ENCODE measurements around the gene MSL1. TPM values are rescaled to one million over a fixed set of nuclear protein-coding genes. Genes with fewer than 3 reads are reported as not detected.

Gene MSL1
- total and polyA plus RNA-seq, 9 of the 15 experiments (the other 6 are each of a cell fraction or from before 2014, with no cell fraction given), result 13.8 to 120 (median 61.9) TPM

GRCh38 chr17:40139566-40140058 is 17.8 kb downstream of the MSL1 start (continued):
- TF ChIP-seq, protein P1, sequence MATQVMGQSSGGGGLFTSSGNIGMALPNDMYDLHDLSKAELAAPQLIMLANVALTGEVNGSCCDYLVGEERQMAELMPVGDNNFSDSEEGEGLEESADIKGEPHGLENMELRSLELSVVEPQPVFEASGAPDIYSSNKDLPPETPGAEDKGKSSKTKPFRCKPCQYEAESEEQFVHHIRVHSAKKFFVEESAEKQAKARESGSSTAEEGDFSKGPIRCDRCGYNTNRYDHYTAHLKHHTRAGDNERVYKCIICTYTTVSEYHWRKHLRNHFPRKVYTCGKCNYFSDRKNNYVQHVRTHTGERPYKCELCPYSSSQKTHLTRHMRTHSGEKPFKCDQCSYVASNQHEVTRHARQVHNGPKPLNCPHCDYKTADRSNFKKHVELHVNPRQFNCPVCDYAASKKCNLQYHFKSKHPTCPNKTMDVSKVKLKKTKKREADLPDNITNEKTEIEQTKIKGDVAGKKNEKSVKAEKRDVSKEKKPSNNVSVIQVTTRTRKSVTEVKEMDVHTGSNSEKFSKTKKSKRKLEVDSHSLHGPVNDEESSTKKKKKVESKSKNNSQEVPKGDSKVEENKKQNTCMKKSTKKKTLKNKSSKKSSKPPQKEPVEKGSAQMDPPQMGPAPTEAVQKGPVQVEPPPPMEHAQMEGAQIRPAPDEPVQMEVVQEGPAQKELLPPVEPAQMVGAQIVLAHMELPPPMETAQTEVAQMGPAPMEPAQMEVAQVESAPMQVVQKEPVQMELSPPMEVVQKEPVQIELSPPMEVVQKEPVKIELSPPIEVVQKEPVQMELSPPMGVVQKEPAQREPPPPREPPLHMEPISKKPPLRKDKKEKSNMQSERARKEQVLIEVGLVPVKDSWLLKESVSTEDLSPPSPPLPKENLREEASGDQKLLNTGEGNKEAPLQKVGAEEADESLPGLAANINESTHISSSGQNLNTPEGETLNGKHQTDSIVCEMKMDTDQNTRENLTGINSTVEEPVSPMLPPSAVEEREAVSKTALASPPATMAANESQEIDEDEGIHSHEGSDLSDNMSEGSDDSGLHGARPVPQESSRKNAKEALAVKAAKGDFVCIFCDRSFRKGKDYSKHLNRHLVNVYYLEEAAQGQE (IDR thresholded peaks at IDR 0.05; ENCODE audit: borderline replicate concordance), result peak; percentile 10; the same call in 1 of the 2 replicates
- TF ChIP-seq, protein P1 (CRISPR knock-in tag; IDR thresholded peaks at IDR 0.05; ENCODE audit: low read depth), result no peak
- no peak for TF ChIP-seq PCBP2 (IDR thresholded peaks at IDR 0.05; ENCODE audit: low read depth, low read length, poor library complexity, severe bottlenecking)
- TF ChIP-seq RBM22 (IDR thresholded peaks at IDR 0.05; ENCODE audit: low read depth, low read length, poor library complexity, severe bottlenecking), result no peak
- TF ChIP-seq ERF (CRISPR knock-in tag; IDR thresholded peaks at IDR 0.05), result no peak
- TF ChIP-seq GTF2E2 (tag; IDR thresholded peaks at IDR 0.05), result no peak
- TF ChIP-seq CUX1 (CRISPR knock-in tag; IDR thresholded peaks at IDR 0.05), result no peak
- TF ChIP-seq SMARCC2 (IDR thresholded peaks at IDR 0.05; ENCODE audit: low read depth), result 0 out of 2 replicates have a peak, but pooled peaks have one; percentile 20
- no peak for TF ChIP-seq NCOA2 (IDR thresholded peaks at IDR 0.05; ENCODE audit: partially characterized antibody in 2 of 2)
- TF ChIP-seq STAT5B (CRISPR knock-in tag; IDR thresholded peaks at IDR 0.05), result no peak
- no peak for TF ChIP-seq SIX5 (IDR thresholded peaks at IDR 0.05; ENCODE audit: borderline replicate concordance in 1 of 2, insufficient read depth in 1 of 2, low read depth in 1 of 2, low read length in 2 of 2)
- TF ChIP-seq SMARCA5 (IDR thresholded peaks at IDR 0.05), result peak; percentile 69; the same call in 1 of the 2 replicates
- TF ChIP-seq, protein P2, sequence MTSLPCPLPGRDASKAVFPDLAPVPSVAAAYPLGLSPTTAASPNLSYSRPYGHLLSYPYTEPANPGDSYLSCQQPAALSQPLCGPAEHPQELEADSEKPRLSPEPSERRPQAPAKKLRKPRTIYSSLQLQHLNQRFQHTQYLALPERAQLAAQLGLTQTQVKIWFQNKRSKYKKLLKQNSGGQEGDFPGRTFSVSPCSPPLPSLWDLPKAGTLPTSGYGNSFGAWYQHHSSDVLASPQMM (CRISPR knock-in tag; IDR thresholded peaks at IDR 0.05), result no peak
- TF ChIP-seq DPF2 (IDR thresholded peaks at IDR 0.05), result peak; percentile 52; the same call in 1 of the 2 replicates
- TF ChIP-seq KLF13 (tag; IDR thresholded peaks at IDR 0.05; ENCODE audit: borderline replicate concordance, low read depth), result no peak
